Gastrocnemius medialis (tissue), 4 donors: ENCODE results near the gene AQP5.

Source experiments
- POLR2A ChIP-seq, 2 donors: fragments of 450-650 bp; IDR thresholded peaks; one replicate each; pipeline ENCODE4 v1.6.1; 2017; ENCODE audit warnings: antibody characterized with exemption in 2 of 2, mild to moderate bottlenecking in 2 of 2, moderate library complexity in 2 of 2
- TF ChIP-seq, protein P1 (sequence below), 5 experiments: fragments of 450-650 bp in 3 of 5; fragments of 200-600 bp in 2 of 5; sonication (generic) in 2 of 5; IDR thresholded peaks in 4 of 5; conservative IDR thresholded peaks in 1 of 5; 1 replicate in 4 of 5; 2 replicates in 1 of 5; pipeline ENCODE4 v1.5.1; 2016 to 2019; ENCODE audit warnings: antibody characterized with exemption in 5 of 5, mild to moderate bottlenecking in 3 of 5, moderate library complexity in 3 of 5

DNA sequence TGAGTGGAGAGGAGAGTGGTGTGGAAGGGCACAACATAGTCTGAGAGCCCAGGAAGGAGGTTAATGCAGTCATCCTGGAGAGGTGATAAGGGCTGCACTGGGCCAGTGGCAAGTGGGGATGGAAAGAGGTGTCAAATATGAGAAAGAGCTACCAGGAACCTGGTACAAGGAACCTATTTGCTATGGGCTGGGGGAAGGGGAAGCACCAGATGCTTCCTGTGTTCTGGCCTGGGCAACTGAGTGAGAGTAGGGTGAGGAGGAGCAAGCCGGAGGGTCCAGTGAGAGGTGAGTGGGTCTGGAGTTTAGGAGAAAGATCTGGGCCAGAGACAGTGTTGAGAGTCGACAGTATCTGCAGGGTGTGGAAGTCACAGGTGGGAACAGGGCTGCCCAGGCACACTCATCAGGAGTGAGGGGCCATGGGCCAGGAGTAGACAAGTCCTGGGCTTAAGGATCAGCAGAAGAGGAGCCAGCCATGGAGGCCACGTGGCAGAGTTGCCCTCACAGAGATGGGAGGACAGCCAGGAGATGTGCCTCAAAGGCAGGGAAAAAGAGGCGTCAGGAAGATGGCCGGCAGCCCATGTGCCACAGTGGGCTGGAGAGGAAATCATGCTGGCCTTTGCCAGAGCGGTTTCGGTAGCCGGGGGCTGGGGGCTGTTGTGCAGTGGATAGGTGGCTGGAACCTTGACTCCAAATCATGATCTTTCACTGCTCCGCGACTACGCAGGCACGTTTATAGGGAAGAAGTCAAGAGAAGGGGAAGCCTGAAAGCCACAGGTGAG is 8.2 kb downstream of the AQP5 start:
- no peak for TF ChIP-seq POLR2A (IDR thresholded peaks at IDR 0.05)
- TF ChIP-seq, protein P1, sequence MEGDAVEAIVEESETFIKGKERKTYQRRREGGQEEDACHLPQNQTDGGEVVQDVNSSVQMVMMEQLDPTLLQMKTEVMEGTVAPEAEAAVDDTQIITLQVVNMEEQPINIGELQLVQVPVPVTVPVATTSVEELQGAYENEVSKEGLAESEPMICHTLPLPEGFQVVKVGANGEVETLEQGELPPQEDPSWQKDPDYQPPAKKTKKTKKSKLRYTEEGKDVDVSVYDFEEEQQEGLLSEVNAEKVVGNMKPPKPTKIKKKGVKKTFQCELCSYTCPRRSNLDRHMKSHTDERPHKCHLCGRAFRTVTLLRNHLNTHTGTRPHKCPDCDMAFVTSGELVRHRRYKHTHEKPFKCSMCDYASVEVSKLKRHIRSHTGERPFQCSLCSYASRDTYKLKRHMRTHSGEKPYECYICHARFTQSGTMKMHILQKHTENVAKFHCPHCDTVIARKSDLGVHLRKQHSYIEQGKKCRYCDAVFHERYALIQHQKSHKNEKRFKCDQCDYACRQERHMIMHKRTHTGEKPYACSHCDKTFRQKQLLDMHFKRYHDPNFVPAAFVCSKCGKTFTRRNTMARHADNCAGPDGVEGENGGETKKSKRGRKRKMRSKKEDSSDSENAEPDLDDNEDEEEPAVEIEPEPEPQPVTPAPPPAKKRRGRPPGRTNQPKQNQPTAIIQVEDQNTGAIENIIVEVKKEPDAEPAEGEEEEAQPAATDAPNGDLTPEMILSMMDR (IDR thresholded peaks at IDR 0.05 in 4 of 5, conservative IDR thresholded peaks at IDR 0.05 in 1 of 5) = no peak
